Measurements from ENCODE around the gene TBC1D10A.

Gene TBC1D10A

GRCh38 chr22:30245181-30245984, 81.4 kb downstream of the TBC1D10A start:
- peak; percentile 27 for DNase-seq

- no peak for DNase-seq
Measured at GRCh38 chr22:30244641-30245040, 82.1 kb downstream of the TBC1D10A start.

GRCh38 chr22:30244066-30244465, 82.7 kb downstream of the TBC1D10A start:
- no peak for DNase-seq

- DNase-seq = no peak
Measured at GRCh38 chr22:30243661-30244060, 83.1 kb downstream of the TBC1D10A start.
